Neural cell (in vitro differentiated cells): ENCODE results near the gene SPON2. TPM values are rescaled to one million over a fixed set of nuclear protein-coding genes. Genes with fewer than 3 reads are reported as not detected.

Experiments
- H2AFZ ChIP-seq: fragments of 200-600, 300-800 bp; sonication (generic), shearing (Covaris generic); 2 replicates; pipeline ENCODE4 v1.6.0; 2014; ENCODE audit warnings: low read depth, mild to moderate bottlenecking, antibody characterized with exemption, low read length, moderate library complexity
- H3F3A ChIP-seq: fragments of 200-600 bp; shearing (Covaris generic); 2 replicates; pipeline ENCODE4 v1.6.1; 2016; ENCODE audit warnings: mild to moderate bottlenecking, moderate library complexity, mixed read lengths, antibody characterized with exemption, low read length; ENCODE audit not compliant: insufficient read depth, poor library complexity, severe bottlenecking
- H3K27ac ChIP-seq: fragments of 200-600, 300-800 bp; sonication (generic), shearing (Covaris generic); 2 replicates; pipeline ENCODE4 v1.5.1; 2014; ENCODE audit warnings: mild to moderate bottlenecking, low read length, moderate library complexity
- H3K27me3 ChIP-seq: fragments of 300-800, 200-600 bp; sonication (generic), shearing (Covaris generic); 2 replicates; pipeline ENCODE4 v1.6.0; 2014; ENCODE audit warnings: mild to moderate bottlenecking, low read depth, low read length, moderate library complexity; ENCODE audit not compliant: insufficient read depth
- H3K36me3 ChIP-seq: fragments of 300-800, 200-600 bp; sonication (generic), shearing (Covaris generic); 2 replicates; pipeline ENCODE4 v1.5.1; 2014; ENCODE audit warnings: mild to moderate bottlenecking, antibody characterized with exemption, low read length, moderate library complexity; ENCODE audit not compliant: insufficient read depth
- H3K4me2 ChIP-seq: fragments of 300-800, 200-600 bp; sonication (generic), shearing (Covaris generic); 2 replicates; pipeline ENCODE4 v1.6.0; 2014; ENCODE audit warnings: mild to moderate bottlenecking, low read length
- H3K4me3 ChIP-seq: fragments of 300-800, 200-600 bp; sonication (generic), shearing (Covaris generic); 2 replicates; pipeline ENCODE4 v1.5.1; 2014; ENCODE audit warnings: mild to moderate bottlenecking, low read length, moderate library complexity
- H3K79me2 ChIP-seq: fragments of 200-600 bp; shearing (Covaris generic); replicated peaks from 2 replicates; pipeline ENCODE4 v1.6.0; 2014; ENCODE audit warnings: mild to moderate bottlenecking, low read length, moderate library complexity; ENCODE audit not compliant: insufficient read depth
- H3K9ac ChIP-seq: fragments of 300-800, 200-600 bp; sonication (generic), shearing (Covaris generic); 2 replicates; pipeline ENCODE4 v1.6.1; 2016; ENCODE audit warnings: mild to moderate bottlenecking, low read length, mixed read lengths
- H3K9me2 ChIP-seq: fragments of 200-600 bp; shearing (Covaris generic); 2 replicates; pipeline ENCODE4 v1.6.1; 2016; ENCODE audit warnings: mild to moderate bottlenecking, low read length, mixed read lengths; ENCODE audit not compliant: insufficient read depth
- H3K9me3 ChIP-seq: fragments of 200-600, 300-800 bp; sonication (generic), shearing (Covaris generic); 2 replicates; pipeline ENCODE4 v1.6.1; 2016; ENCODE audit warnings: mild to moderate bottlenecking, mixed run types, low read length, moderate library complexity, mixed read lengths
- H4K20me1 ChIP-seq: fragments of 200-600 bp; shearing (Covaris generic); 2 replicates; pipeline ENCODE4 v1.6.1; 2016; ENCODE audit warnings: mild to moderate bottlenecking, mixed run types; ENCODE audit not compliant: insufficient read depth
- CTCF ChIP-seq: fragments of 450-650 bp; IDR thresholded peaks from 2 replicates; pipeline ENCODE4 v1.5.1; 2014; ENCODE audit warnings: antibody characterized with exemption, mild to moderate bottlenecking, moderate library complexity; ENCODE audit not compliant: poor library complexity, severe bottlenecking
- EP300 ChIP-seq: fragments of 450-650 bp; conservative IDR thresholded peaks from 2 replicates; pipeline ENCODE4 v1.6.1; 2014; ENCODE audit warnings: antibody characterized with exemption, mild to moderate bottlenecking, moderate library complexity; ENCODE audit not compliant: poor library complexity, severe bottlenecking
- EZH2 ChIP-seq: fragments of 200-600, 300-800 bp; shearing (Covaris generic), sonication (generic); IDR thresholded peaks from 2 replicates; pipeline ENCODE4 v1.6.1; 2014; ENCODE audit warnings: antibody characterized with exemption, low read length, borderline replicate concordance, mild to moderate bottlenecking; ENCODE audit not compliant: insufficient read depth, poor library complexity, severe bottlenecking
- MXI1 ChIP-seq: fragments of 450-650 bp; conservative IDR thresholded peaks from 2 replicates; pipeline ENCODE4 v1.6.1; 2014; ENCODE audit warnings: antibody characterized with exemption, mild to moderate bottlenecking; ENCODE audit not compliant: poor library complexity, severe bottlenecking
- POLR2AphosphoS5 ChIP-seq: IDR thresholded peaks from 2 replicates; pipeline ENCODE4 v1.6.1; 2012
- RAD21 ChIP-seq: fragments of 450-650 bp; conservative IDR thresholded peaks from 2 replicates; pipeline ENCODE4 v1.6.1; 2014; ENCODE audit warnings: antibody characterized with exemption, mild to moderate bottlenecking, moderate library complexity
- REST ChIP-seq: IDR thresholded peaks from 2 replicates; pipeline ENCODE4 v1.6.1; 2012; ENCODE audit warnings: borderline replicate concordance
- SMC3 ChIP-seq: fragments of 450-650 bp; conservative IDR thresholded peaks from 2 replicates; pipeline ENCODE4 v1.6.1; 2014; ENCODE audit warnings: antibody characterized with exemption, mild to moderate bottlenecking, moderate library complexity; ENCODE audit not compliant: poor library complexity
- TAF1 ChIP-seq: IDR thresholded peaks from 2 replicates; pipeline ENCODE4 v1.6.1; 2012; ENCODE audit warnings: low read depth
- polyA plus RNA-seq: library from polyadenylated mRNA; depleted of rRNA; stranded (reverse); fragments of >200 nt; gene quantifications from 2 replicates; pipeline ENCODE4 v1.2.3, GENCODE V29; 2014

SPON2 gene
- polyA plus RNA-seq, 1 donor from 2014 or later = 0.57 TPM

- no peak overlapping the region for H2AFZ ChIP-seq
- H3K9me3 ChIP-seq = no peaks in the 10 kb centered on the region
- H3F3A ChIP-seq = no peaks in the 10 kb centered on the region
- H3K79me2 ChIP-seq = no peaks in the 10 kb centered on the region
- H3K4me3 ChIP-seq = no peak overlapping the region
- H3K36me3 ChIP-seq = no peaks in the 10 kb centered on the region
- no peak overlapping the region for H3K27ac ChIP-seq
- no peaks in the 10 kb centered on the region for H3K27me3 ChIP-seq
- H4K20me1 ChIP-seq = no peaks in the 10 kb centered on the region
- H3K4me2 ChIP-seq = no peak overlapping the region
- no peak overlapping the region for H3K9ac ChIP-seq
- TF ChIP-seq EZH2 (no peak), SMC3 (no peak)
- no peaks in the 10 kb centered on the region for H3K9me2 ChIP-seq
Measured at GRCh38 chr4:1209821-1210220, 37.4 kb upstream of the SPON2 start.

GRCh38 chr4:1208970-1209704 is 36.8 kb upstream of the SPON2 start:
- H3K79me2 ChIP-seq = no peaks in the 10 kb centered on the region
- no peak overlapping the region for H3K27ac ChIP-seq
- no peak overlapping the region for H2AFZ ChIP-seq
- TF ChIP-seq SMC3 (no peak), POLR2AphosphoS5 (no peak), EZH2 (no peak), RAD21 (no peak)
- no peak overlapping the region for H3K4me3 ChIP-seq
- no peaks in the 10 kb centered on the region for H3K9me2 ChIP-seq
- no peaks in the 10 kb centered on the region for H3K9me3 ChIP-seq
- H3K9ac ChIP-seq = no peak overlapping the region
- no peaks in the 10 kb centered on the region for H3F3A ChIP-seq
- no peak overlapping the region for H3K4me2 ChIP-seq
- H4K20me1 ChIP-seq = no peaks in the 10 kb centered on the region
- H3K27me3 ChIP-seq = no peaks in the 10 kb centered on the region
- H3K36me3 ChIP-seq = no peaks in the 10 kb centered on the region

DNA sequence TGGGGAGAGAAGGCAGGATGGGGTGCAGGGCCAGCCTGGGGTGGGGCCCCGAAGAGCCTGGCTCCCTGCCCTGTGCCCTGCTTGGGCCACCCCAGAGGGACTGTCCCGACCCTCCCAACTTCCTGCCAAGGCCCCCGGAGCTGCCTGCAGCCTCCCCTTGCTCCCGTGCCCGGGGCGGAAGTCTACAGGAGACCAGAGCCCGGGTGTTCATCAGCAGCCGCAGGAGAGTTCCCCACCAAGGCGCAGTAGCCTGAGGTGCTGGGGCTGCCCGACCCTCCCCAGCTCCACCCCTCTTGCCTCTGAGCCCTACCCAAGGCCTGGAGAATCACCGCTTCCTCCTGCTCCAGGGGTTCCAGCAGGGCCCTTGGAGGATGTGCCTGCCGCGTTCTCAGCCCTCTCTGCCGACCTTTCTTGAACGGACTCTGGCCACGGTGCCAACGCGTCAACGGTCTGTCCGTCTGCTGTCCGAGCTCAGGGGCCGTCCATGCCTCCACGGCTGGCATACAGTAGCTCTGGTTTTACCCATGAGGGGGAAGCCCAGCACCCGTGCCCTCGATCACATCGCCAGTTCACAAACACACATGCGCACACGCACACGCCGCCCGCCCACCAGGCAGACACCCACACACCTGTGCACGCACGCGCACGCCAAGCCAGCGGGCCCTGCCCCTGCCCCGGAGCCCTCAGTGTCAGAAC is 36.0 kb upstream of the SPON2 start:
- H3K9me2 ChIP-seq = no peaks in the 10 kb centered on the region
- H3K9me3 ChIP-seq = no peaks in the 10 kb centered on the region
- no peaks in the 10 kb centered on the region for H3F3A ChIP-seq
- H2AFZ ChIP-seq = no peak overlapping the region
- no peak overlapping the region for H3K4me2 ChIP-seq
- H3K79me2 ChIP-seq = no peaks in the 10 kb centered on the region
- no peak overlapping the region for H3K9ac ChIP-seq
- no peaks in the 10 kb centered on the region for H3K27me3 ChIP-seq
- H4K20me1 ChIP-seq = no peaks in the 10 kb centered on the region
- H3K36me3 ChIP-seq = no peaks in the 10 kb centered on the region
- TF ChIP-seq RAD21 (no peak), MXI1 (no peak), TAF1 (no peak), CTCF (no peak), EZH2 (no peak), EP300 (no peak), REST (no peak), POLR2AphosphoS5 (no peak), SMC3 (no peak)
- H3K4me3 ChIP-seq = no peak overlapping the region
- H3K27ac ChIP-seq = no peak overlapping the region
